KOPT-K1 (cell line): Measurements from ENCODE around the gene ULK4.
"Not testable (repeated sequence)": the region's sequence is repeated elsewhere in the genome, so short reads cannot be mapped to it uniquely, and the experiment has no call there.

Experiments used
- H3K27ac ChIP-seq: fragments of 200-600 bp; sonication (generic); 2 replicates; pipeline ENCODE4 v1.5.1; 2016; ENCODE audit warnings: antibody characterized with exemption, mild to moderate bottlenecking, low read depth, low read length; ENCODE audit not compliant: poor library complexity, severe bottlenecking
- H3K36me3 ChIP-seq: fragments of 200-600 bp; sonication (generic); 2 replicates; pipeline ENCODE4 v1.5.1; 2017; ENCODE audit warnings: antibody characterized with exemption, mild to moderate bottlenecking, low read length, moderate library complexity; ENCODE audit not compliant: insufficient read depth
- H3K9me3 ChIP-seq: fragments of 200-600 bp; sonication (generic); 2 replicates; pipeline ENCODE4 v1.5.1; 2017; ENCODE audit warnings: antibody characterized with exemption, low read length, mild to moderate bottlenecking; ENCODE audit not compliant: insufficient read depth, poor library complexity, severe bottlenecking

Gene ULK4

GRCh38 chr3:41794748-41795589 is 166.9 kb downstream of the ULK4 start:
- Histone ChIP-seq H3K27ac (no peak overlapping the region), H3K9me3 (no peaks in the 10 kb centered on the region), H3K36me3 (no peaks in the 10 kb centered on the region)

DNA sequence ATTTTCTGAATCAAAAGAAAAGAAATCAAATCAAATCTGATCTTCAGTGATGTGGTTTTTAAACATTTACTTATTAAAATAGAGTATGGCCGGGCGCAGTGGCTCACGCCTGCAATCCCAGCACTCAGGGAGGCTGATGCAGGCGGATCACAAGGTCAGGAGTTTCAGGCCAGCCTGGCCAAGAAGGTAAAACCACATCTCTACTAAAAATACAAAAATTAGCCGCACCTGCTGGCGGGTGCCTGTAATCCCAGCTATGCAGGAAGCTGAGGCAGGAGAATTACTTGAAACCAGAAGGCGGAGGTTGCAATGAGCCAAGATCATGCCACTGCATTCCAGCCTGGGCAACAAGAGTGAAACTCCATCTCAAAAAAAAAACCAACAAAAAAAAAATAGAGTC is 169.1 kb downstream of the ULK4 start:
- no peaks in the 10 kb centered on the region for H3K9me3 ChIP-seq
- H3K27ac ChIP-seq, result no peak overlapping the region
- no peaks in the 10 kb centered on the region for H3K36me3 ChIP-seq

DNA sequence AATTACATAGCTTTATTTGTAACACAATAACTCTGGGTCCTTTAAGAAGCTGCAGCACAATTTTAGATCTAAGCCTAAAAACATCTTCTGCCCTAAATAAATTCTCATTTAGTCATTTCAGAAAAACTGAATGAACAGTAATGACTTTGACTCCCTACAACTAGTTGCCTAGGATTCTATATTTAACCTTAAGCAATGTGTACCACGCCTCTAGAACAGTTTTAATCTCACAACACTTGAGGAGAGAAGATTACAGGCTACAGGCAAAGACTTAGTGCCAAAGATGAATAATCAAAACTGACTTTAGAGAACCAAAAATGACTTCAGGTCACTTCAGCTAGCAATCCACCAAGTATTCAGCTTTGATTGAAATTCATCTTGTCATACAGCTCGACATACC is 192.8 kb downstream of the ULK4 start:
- Histone ChIP-seq H3K27ac (no peak overlapping the region), H3K36me3 (no peaks in the 10 kb centered on the region), H3K9me3 (no peaks in the 10 kb centered on the region)

DNA sequence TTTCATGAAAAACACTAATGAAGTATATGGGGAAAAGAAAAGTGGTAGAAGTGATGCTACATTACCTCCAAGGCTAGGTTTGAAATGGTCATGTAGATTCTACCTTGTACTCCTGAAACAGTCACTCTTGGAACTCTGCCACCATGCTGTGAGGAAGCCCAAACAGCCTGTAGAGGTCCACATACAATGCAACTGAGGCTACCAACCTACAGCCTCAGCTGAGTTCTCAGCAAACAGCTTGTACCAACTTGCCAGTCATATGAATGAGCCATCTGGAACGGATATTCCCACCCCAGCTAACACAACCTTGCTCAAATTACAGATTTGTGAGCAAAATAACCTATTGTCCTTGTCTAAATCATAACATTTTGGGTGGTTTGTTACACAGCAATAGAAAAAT is 193.5 kb downstream of the ULK4 start:
- Histone ChIP-seq H3K36me3 (no peaks in the 10 kb centered on the region), H3K9me3 (no peaks in the 10 kb centered on the region), H3K27ac (no peak overlapping the region)

- H3K36me3 ChIP-seq, H3K27ac ChIP-seq, H3K9me3 ChIP-seq: not testable (repeated sequence)
These were observed 199.0 kb downstream of the ULK4 start for GRCh38 chr3:41762867-41763266.

DNA sequence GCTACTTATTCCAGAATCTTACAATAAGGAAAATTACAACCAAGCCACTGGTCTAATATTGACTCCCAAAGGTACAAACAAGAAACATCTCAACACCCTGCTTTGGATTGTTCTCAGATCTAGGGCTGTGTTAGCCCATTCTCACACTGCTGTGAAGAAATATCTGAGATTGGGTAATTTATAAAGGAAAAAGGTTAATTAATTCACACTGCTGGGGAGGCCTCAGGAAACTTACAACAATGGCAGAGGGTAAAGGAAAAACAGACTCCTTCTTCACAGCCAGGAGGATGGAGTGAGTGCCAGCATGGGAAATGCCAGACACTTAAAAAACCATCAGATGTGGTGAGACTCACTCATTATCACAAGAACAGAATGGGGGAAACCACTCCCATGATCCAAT is 208.3 kb downstream of the ULK4 start:
- Histone ChIP-seq H3K9me3 (no peaks in the 10 kb centered on the region), H3K27ac (no peak overlapping the region)

DNA sequence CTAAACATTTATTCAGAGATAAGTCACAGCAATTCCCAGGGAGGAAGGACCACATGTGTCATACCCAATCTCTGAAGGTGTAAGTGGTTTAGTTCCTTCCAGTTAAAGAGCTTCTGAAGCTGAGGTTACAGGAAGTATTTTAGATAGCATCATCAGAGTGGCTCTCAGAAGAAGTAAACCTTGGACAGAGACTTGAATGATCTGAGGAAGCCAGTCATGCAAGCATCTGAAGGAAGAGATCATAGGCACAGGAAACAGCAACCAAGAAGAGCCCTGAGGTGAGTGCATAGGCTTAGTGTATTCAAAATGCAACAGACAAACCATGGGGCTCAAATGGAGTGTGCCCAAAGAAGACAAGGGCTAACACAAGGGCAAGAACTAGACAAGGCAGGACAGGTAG is 210.3 kb downstream of the ULK4 start:
- H3K36me3 ChIP-seq, result no peaks in the 10 kb centered on the region
- H3K9me3 ChIP-seq, result no peaks in the 10 kb centered on the region
- H3K27ac ChIP-seq, result no peak overlapping the region

More for the DNA sequence above, 208.3 kb downstream of the ULK4 start:
- H3K36me3 ChIP-seq, result no peaks in the 10 kb centered on the region

DNA sequence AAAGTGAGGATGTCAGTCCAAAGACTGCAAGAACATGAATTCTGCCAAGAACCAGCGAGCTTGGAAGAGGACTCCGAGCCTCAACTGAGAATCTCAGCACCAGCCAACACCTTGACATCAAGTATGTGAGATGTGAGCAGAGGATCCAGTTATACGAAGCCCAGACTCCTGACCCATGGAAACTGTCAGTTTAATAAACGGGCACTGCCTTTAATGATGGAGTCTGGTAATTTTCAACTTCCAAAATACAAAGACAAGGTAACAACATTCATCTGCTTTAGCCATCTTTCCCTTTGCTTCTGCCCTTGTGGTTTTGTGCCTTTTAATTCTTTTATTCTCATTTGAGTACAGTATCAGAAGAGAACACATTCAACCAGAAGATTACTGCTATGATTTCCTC is 211.9 kb downstream of the ULK4 start:
- Histone ChIP-seq H3K36me3 (no peaks in the 10 kb centered on the region), H3K27ac (no peak overlapping the region), H3K9me3 (no peaks in the 10 kb centered on the region)

GRCh38 chr3:41746215-41746614 is 215.7 kb downstream of the ULK4 start:
- H3K27ac ChIP-seq, result no peak overlapping the region
- no peaks in the 10 kb centered on the region for H3K36me3 ChIP-seq
- no peaks in the 10 kb centered on the region for H3K9me3 ChIP-seq

DNA sequence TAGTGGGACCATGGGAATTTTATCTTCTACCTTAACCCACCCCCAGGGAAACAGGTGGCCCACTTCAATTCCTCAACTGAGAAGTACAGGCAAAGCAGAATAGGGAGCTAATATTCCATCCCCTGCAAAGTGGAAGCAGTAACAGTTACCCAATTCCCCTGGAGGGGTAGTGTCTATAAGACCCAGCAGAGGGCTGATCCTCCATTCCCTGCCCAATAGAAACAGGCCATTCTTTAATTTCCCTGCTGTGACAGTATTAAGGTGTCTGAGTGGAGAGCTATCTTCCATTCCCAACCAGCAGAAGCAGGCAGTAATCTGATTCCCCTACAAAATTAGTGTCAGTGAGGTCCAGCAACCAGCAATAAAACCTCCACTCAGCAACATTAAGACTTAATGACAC is 219.8 kb downstream of the ULK4 start:
- H3K36me3 ChIP-seq, result no peaks in the 10 kb centered on the region
- no peaks in the 10 kb centered on the region for H3K9me3 ChIP-seq

DNA sequence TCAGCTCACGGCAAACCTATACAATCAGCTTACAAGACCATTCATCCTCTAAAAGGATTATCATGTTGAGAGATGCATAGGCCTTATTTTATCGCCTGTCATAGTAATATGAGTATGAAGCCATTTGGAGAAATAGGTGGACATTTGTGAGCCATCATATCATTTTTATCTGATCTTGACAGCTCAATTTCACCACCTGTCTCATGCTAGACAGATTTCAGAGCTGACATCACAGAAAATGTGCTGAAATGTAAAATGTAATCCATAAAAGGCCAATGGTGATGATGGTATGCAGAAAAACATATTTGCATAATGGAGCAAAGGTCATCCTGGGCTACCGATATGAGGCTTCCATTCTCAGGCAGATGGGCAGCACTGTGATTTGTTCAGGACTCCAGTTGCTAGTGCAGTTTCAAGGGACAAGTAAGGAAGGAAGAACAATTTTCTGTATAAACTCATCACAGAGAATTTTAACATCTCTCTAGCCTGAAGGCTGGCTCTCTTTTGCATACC is 221.5 kb downstream of the ULK4 start:
- Histone ChIP-seq H3K27ac (no peak overlapping the region), H3K9me3 (no peaks in the 10 kb centered on the region), H3K36me3 (no peaks in the 10 kb centered on the region)

More for the DNA sequence above, 219.8 kb downstream of the ULK4 start:
- no peak overlapping the region for H3K27ac ChIP-seq

DNA sequence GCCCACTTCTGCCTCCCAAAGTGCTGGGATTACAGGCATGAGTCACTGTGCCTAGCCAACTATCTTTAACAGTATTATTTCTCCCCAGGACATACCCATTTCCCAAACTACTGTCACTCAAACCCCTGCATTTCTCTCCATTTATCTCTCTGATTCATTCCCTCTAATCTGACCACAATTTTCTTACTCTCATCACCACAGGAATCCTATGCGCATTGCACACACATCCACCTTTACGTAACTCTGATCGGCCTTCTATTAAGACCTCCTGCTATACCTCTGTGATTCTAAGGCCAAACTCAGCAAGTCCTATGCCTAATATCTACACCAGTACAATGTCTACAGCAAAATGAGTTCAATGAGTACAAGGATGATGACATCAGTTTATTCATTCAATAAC is 235.0 kb downstream of the ULK4 start:
- H3K36me3 ChIP-seq, result no peaks in the 10 kb centered on the region
- H3K9me3 ChIP-seq, result no peaks in the 10 kb centered on the region
- H3K27ac ChIP-seq, result no peak overlapping the region

DNA sequence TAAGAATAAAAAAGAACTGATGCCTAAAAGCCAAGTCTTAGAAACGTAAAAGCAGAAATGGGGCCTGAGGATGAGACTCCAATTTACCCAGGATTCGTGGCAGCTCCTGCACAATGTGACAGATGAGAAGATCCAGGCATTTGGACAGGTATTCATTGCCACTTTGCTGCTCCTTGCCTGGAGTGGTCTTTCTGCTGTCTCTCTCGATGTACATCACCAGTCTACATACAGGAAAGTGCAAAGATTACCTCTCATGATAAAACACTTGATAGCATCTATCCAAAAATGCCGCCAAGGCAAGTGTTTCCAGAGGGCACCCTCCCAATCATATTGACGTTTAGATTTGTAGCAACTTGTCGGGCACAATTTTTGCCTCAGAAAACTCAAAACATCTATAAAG is 244.3 kb downstream of the ULK4 start:
- no peak overlapping the region for H3K27ac ChIP-seq
- H3K9me3 ChIP-seq, result no peaks in the 10 kb centered on the region
- no peaks in the 10 kb centered on the region for H3K36me3 ChIP-seq

DNA sequence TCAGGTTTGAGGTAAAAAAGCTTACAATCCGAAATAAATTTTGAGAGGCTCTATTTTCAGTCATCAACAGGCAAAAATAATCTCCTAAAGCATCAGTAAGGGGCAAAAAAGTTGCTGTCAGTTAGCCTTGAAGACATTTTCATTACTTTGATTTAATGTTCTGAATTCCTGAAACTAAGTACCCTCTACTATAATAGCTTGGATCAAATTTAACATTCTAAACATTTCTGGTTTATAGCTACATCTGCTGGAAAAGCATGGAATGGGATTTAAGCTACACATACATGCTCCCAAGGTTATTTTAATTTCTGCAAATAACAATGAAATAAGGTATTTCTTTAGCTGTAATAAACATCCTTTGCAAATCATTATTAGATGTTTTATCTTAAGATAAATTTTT is 245.4 kb downstream of the ULK4 start:
- Histone ChIP-seq H3K27ac (no peak overlapping the region), H3K36me3 (no peaks in the 10 kb centered on the region), H3K9me3 (no peaks in the 10 kb centered on the region)

- no peak overlapping the region for H3K27ac ChIP-seq
- no peaks in the 10 kb centered on the region for H3K9me3 ChIP-seq
- no peaks in the 10 kb centered on the region for H3K36me3 ChIP-seq
These were observed 246.5 kb downstream of the ULK4 start for GRCh38 chr3:41715376-41715775.

DNA sequence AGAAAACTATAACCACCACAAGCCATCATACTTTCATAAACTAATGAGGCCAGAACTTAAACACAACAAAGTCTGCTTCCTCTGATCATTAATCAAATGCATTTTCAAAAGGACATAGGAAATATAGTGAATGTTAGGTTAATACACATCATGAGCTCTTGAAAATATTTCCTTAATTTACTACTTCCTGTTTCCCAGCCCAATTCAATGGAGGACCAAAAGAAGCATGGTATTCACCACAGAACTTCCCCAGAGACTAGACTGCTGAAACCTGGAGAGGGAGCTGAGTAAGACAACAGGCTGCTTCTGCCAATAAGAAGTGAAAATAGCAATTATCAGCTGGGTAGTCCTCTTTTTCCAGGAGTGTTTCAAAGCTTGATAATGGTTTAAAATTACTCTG is 250.3 kb downstream of the ULK4 start:
- H3K27ac ChIP-seq, result no peak overlapping the region
- no peaks in the 10 kb centered on the region for H3K9me3 ChIP-seq
- H3K36me3 ChIP-seq, result no peaks in the 10 kb centered on the region
